ENCODE results near the gene IFI6. TPM values are rescaled to one million over a fixed set of nuclear protein-coding genes. Genes with fewer than 3 reads are reported as not detected.

IFI6 gene
- total and polyA plus RNA-seq, 2 of the 13 experiments (the other 11 are each of a cell fraction or from before 2014, with no cell fraction given): 12.9 to 13.2 TPM

GRCh38 chr1:27668808-27669723, 2.9 kb downstream of the IFI6 start (continued):
- TF ChIP-seq ZBTB37 (CRISPR knock-in tag; IDR thresholded peaks at IDR 0.05) (no peak), ZNF556 (CRISPR knock-in tag; IDR thresholded peaks at IDR 0.05; ENCODE audit: borderline replicate concordance) (no peak; the same call in 1 of the 2 replicates), PRDM4 (CRISPR knock-in tag; IDR thresholded peaks at IDR 0.05; ENCODE audit: borderline replicate concordance) (no peak), BHLHE40 (IDR thresholded peaks at IDR 0.05; ENCODE audit: low read length) (peak; percentile 17; the same call in 1 of the 2 replicates), ZNF501 (CRISPR knock-in tag; IDR thresholded peaks at IDR 0.05) (0 out of 2 replicates have a peak, but pooled peaks have one; percentile 22), HDAC2 (CRISPR knock-in tag; IDR thresholded peaks at IDR 0.05) (no peak), NR2F1 (CRISPR knock-in tag; IDR thresholded peaks at IDR 0.05) (no peak), JUN (CRISPR knock-in tag; IDR thresholded peaks at IDR 0.05) (no peak), ZNF891 (CRISPR knock-in tag; IDR thresholded peaks at IDR 0.05) (no peak), ZNF724P (CRISPR knock-in tag; IDR thresholded peaks at IDR 0.05; ENCODE audit: borderline replicate concordance) (no peak), XRCC5 (optimal IDR thresholded peaks at IDR 0.05; ENCODE audit: low read length) (peak; percentile 63), ZNF142 (CRISPR knock-in tag; IDR thresholded peaks at IDR 0.05) (no peak), ZNF281 (CRISPR knock-in tag; IDR thresholded peaks at IDR 0.05; ENCODE audit: borderline replicate concordance) (peak; percentile 5; the same call in 1 of the 2 replicates), ZFP41 (CRISPR knock-in tag; IDR thresholded peaks at IDR 0.05; ENCODE audit: borderline replicate concordance) (no peak), ZSCAN9 (CRISPR knock-in tag; IDR thresholded peaks at IDR 0.05; ENCODE audit: borderline replicate concordance) (0 out of 2 replicates have a peak, but pooled peaks have one; percentile 36)
